Bronchial epithelial cell (primary cell): ENCODE data around the gene ZNF200. TPM values are rescaled to one million over a fixed set of nuclear protein-coding genes. Genes with fewer than 3 reads are reported as not detected.
A peak's percentile ranks its signal among the peaks of the same experiment; 100 is the strongest.

Experiments
- DNase-seq: peaks from one replicate; pipeline ENCODE4 v3.0.0-alpha.2; 2010; ENCODE audit warnings: low read depth
- FAIRE-seq: peaks from 2 replicates; lab custom pipeline; 2011; peaks lifted over from hg19 to GRCh38; lab: Jason Lieb, UNC
- H3K27me3 ChIP-seq: 2 replicates; pipeline ENCODE4 v1.5.1; 2011; ENCODE audit warnings: low read length; ENCODE audit not compliant: control insufficient read depth, insufficient read depth
- H3K36me3 ChIP-seq: 2 replicates; pipeline ENCODE4 v1.5.1; 2011; ENCODE audit warnings: low read length; ENCODE audit not compliant: control insufficient read depth, insufficient read depth
- H3K4me3 ChIP-seq: 2 replicates; pipeline ENCODE4 v1.5.1; 2011; ENCODE audit warnings: mild to moderate bottlenecking, low read depth, low read length, control low read depth
- total RNA-seq: library from RNA; depleted of rRNA; stranded (reverse); fragments of >200 nt; gene quantifications from 2 replicates; pipeline ENCODE4 v1.2.1, GENCODE V29; 2014
- TF ChIP-seq, protein P1 (sequence below): IDR thresholded peaks from 2 replicates; pipeline ENCODE4 v1.5.1; 2011; ENCODE audit warnings: mild to moderate bottlenecking, moderate library complexity, low read length, control low read depth, inconsistent platforms; ENCODE audit not compliant: insufficient read depth, severe bottlenecking

The ZNF200 gene
- total RNA-seq, 1 donor from 2014 or later: 9.5 TPM

DNA sequence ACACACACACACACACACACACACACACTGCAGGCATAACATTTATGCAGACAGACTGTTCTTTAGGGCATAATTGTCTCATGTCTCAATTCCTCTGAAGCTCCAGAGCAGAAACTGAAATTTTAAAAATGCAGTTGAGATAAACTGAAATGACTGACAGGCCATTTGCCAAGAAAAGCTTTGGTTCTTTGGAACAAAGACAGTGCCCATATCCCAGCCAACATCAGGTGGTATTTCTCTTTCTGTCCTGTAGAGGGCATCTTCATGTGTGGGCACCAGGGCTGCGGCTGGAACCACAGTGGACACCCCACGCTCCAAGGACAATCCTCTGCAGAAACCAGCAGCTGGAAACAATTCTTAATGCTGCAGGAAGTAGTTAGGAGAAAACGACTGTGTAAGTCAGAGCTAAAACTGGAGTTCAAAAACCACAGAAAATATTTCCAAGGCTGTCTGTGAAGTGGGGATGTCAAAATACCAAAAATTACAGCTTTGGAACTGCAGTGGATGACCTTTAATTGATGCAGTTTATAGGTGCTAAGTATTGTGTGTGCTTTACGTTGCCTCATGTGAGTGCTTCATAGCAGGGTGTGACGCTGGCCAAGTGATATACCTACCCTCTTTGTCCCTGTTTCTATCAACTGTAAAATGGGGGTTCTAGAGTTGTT, 32.0 kb upstream of the ZNF200 start:
- no peak for FAIRE-seq
- Histone ChIP-seq H3K27me3 (no peaks in the 10 kb centered on the region), H3K36me3 (no peaks in the 10 kb centered on the region), H3K4me3 (no peak overlapping the region)
- DNase-seq: no peak
- TF ChIP-seq, protein P1, sequence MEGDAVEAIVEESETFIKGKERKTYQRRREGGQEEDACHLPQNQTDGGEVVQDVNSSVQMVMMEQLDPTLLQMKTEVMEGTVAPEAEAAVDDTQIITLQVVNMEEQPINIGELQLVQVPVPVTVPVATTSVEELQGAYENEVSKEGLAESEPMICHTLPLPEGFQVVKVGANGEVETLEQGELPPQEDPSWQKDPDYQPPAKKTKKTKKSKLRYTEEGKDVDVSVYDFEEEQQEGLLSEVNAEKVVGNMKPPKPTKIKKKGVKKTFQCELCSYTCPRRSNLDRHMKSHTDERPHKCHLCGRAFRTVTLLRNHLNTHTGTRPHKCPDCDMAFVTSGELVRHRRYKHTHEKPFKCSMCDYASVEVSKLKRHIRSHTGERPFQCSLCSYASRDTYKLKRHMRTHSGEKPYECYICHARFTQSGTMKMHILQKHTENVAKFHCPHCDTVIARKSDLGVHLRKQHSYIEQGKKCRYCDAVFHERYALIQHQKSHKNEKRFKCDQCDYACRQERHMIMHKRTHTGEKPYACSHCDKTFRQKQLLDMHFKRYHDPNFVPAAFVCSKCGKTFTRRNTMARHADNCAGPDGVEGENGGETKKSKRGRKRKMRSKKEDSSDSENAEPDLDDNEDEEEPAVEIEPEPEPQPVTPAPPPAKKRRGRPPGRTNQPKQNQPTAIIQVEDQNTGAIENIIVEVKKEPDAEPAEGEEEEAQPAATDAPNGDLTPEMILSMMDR: peak; percentile 31

DNA sequence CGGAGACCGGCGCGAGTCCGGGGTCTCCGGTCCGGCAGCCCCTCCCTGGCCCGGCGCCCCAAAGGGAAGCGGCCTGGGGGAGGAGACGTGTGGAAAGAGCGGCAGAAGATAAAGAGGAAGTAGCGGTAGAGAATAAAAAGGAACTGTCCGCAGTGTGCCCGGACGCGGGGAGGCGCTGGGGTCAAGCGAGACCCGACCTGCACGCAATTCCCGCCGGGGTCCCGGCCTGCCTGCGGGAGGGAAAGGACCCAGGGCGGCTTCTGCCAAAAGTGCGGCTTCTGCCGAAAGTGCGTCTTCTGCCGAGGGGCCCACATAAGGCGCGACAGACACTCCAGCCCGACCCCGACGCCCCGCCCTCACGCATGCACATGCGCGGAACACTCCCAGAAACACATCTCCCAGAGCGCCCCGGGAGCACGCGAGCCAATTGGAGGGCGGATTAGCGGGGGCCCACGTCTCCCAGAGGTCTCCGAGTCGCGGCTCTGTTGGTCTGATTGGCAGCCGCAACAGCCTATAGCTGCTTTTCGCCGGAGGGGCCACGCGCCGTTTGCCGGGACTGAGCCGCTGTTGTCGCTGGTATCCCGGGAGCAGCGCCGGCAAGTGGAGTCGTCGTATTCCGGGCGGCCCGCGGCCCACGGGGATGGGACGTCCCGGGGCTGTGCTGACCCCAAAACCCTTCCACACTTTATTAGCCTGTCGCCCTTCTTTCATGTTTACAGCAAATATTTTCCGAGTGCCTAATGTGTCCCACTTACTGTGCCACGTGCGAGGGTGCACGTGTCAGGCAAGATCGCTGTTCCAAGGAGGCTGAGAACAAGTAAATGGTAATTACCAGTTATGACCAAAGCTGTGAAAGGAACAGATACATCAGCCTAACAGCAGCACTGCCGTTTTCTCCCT, 29.4 kb upstream of the ZNF200 start:
- no peaks in the 10 kb centered on the region for H3K36me3 ChIP-seq
- TF ChIP-seq, protein P1: peak; percentile 49
- peak overlapping the region; percentile 77 for H3K4me3 ChIP-seq
- FAIRE-seq (no peak), DNase-seq (peak; percentile 85)
- no peaks in the 10 kb centered on the region for H3K27me3 ChIP-seq

DNA sequence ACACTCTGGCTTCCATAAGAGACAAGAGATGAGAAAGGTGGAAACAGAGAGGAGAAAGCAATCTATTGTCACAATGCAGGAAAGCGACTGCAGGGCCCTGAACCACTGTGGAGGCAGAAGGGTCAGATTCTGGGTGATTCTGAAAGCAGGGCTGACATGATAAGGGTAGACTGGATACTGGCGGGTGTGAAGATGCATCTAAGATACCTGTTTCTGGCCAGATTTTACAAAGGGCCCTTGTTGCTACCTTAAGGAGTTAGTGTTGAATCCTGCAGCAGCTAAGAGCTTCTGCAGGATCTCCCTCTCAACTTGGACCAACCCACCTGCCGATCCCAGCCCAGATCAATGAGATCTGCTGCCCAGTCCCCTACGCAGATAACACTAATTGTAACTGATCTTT, 27.6 kb upstream of the ZNF200 start:
- Histone ChIP-seq H3K4me3 (no peak overlapping the region), H3K36me3 (no peaks in the 10 kb centered on the region), H3K27me3 (no peaks in the 10 kb centered on the region)
- TF ChIP-seq, protein P1: no peak
- no peak for FAIRE-seq
- no peak for DNase-seq

DNA sequence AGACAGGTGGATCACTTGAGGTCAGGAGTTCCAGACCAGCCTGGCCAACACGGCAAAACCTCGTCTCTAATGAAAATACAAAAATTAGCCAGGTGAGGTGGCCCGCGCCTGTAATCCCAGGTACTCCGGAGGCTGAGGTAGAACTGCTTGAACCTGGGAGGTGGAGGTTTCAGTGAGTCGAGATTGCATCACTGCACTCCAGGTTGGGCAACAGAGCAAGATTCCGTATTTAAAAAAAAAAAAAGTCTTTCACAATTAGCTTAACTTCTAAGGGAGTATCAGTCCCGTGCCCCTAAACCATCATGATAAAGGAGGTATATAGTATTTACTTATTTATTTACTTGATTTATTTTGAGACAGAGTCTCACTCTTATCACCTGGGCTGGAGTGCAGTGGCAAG, 24.9 kb upstream of the ZNF200 start:
- H3K27me3 ChIP-seq: no peaks in the 10 kb centered on the region
- no peaks in the 10 kb centered on the region for H3K36me3 ChIP-seq
- DNase-seq (no peak), FAIRE-seq (no peak)
- TF ChIP-seq, protein P1: no peak
- H3K4me3 ChIP-seq: no peak overlapping the region

DNA sequence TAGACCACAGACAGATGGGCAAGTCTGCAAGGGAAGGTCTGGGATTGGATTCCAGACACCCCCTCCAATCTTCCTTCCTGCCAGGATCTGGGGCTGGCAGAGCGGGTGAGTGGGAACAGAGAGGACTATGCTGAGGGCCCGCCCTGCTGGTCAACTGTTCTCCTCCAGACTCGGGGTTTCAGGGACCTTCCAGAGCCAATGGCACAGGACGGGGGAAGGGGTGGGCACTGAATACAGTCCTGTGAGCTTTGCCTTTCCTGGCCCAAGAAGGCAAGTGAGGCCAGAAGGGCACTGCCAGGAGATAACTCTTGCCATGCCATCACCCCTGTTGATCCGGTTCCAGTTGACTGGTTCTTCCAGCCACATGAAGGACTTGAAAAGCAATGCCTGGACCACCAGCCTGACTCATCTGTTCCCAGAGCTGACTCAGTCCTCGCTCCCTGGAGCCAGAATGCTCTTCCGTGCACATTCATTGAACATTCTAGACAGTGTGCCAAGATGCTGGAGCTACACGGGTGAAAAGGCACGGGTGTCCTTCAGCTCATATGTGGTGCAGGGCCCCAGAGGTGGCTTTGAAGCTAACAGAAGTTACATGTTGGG, 22.0 kb upstream of the ZNF200 start:
- H3K36me3 ChIP-seq: no peaks in the 10 kb centered on the region
- TF ChIP-seq, protein P1: no peak
- peak; percentile 66 for FAIRE-seq

More for the DNA sequence above, 22.0 kb upstream of the ZNF200 start:
- Histone ChIP-seq H3K4me3 (no peak overlapping the region), H3K27me3 (no peaks in the 10 kb centered on the region)
- DNase-seq: peak; percentile 21
